Astrocyte of the hippocampus (primary cell): Measurements from ENCODE around the gene ACOT13.
"Not testable (repeated sequence)": the region's sequence is repeated elsewhere in the genome, so short reads cannot be mapped to it uniquely, and the experiment has no call there.

Experiments
- DNase-seq: peaks from one replicate; pipeline ENCODE4 v3.0.0; 2011; ENCODE audit warnings: low read depth, low spot score

Gene ACOT13

DNA sequence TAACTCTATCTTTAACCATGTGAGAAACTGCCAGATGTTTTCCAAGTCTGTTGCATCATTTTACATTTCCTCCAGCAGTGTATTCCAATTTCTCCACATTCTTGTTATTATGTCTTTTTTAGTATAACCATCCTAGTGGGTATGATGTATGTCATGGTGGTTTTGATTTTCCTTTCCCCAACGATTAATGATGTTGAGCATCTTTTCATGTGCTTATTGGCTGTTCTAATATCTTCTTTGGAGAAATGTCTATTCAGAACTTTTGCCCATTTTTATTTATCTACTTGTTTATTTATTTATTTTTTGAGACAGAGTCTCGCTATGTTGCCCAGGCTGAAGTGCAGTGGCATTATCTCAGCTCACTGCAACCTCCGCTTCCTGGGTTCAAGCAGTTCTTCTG lies 56.4 kb downstream of the ACOT13 start:
- no peak for DNase-seq

DNA sequence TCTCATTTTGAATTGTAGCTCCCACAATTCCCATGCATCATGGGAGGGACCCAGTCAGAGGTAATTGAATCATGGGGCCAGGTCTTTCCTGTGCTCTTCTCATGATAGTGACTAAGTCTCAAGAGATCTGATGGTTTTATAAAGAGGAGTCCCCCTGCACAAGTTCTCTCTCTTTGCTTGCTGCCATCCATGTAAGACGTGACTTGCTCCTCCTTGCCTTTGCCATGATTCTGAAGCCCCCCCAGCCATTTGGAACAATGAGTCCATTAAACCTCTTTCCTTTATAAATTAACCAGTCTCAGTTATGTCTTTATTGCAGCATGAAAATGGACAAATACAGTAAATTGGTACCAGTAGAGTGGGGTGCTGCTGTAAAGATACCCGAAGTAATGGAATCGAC lies 63.8 kb downstream of the ACOT13 start:
- not testable (repeated sequence) for DNase-seq

DNA sequence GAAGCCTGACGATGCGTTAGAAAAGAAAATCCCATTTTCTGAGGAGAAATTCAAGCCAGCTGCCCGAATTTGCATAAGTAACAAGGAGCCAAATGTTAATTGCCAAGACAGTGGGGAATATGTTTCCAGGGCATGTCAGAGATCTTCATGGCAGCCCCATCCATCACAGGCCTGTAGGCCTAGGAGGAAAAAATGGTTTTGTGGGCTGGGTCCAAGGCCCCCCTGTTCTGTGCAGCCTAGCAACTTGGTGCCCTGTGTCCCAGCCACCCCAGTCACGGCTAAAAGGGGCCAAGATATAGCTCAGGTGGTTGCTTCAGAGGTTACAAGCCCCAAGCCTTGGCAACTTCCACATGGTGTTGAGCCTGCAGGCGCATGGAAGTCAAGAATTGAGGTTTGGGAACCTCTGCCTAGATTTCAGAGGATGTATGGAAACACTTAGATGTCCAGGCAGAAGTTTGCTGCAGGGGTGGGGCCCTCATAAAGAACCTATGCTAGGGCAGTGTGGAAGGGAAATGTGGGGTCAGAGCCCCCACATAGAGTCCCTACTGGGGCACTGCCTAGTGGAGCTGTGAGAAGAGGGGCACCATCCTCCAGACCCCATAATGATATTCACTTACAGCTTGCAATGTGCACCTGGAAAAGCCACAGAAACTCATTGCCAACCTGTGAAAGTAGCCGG lies 64.7 kb downstream of the ACOT13 start:
- DNase-seq, result not testable (repeated sequence)

DNA sequence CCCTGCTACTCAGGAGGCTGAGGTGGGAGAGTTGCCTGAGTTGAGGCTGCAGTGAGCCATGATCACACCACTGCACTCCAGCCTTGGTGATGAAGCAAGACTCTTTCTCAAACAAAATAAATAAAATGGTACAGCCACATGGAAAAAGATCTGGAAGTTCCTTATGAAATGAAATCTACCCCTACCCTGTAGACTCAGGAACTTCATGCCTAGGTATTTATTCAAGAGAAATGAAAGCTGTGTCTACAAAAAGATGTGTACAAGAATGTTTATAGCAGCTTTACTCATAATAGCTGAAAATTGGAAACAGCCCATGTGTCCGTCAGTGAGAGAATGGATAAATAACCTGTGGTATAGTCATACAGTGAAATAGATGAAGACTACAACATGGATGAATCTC lies 67.3 kb downstream of the ACOT13 start:
- no peak for DNase-seq

DNA sequence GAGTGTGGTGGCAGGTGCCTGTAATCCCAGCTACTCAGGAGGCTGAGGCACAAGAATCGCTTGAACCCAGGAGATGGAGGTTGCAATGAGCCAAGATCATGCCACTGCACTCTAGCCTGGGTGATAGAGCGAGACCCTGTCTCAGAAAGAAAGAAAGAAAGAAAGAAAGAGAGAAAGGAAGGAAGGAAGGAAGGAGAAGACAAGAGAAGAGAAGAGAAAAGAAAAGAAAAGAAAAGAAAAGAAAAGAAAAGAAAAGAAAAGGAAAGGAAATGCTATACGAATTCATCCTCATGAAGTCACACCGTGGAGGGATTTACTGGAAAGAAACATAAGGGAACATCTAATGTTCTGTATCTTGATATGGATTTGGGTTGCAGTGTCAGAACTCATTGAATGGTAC lies 67.8 kb downstream of the ACOT13 start:
- not testable (repeated sequence) for DNase-seq

DNA sequence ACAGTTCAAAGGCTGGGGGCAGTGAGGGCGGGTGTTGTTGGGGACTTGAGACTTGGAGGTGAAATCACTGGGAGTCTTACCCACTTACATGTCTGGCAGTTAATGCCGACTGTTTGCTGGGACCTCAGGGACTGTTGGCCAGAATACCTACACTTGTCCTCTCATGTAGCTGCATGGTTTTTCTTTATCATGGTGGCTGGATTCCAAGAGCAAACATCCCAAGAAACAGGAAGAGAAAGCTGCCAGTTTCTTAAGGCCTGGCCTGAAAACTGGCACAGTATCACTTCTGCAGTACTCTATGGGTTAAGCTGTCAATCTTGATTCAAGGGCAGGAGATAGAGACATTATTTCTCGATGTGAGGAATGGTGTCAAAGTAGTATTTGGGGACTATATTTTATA lies 71.9 kb downstream of the ACOT13 start:
- DNase-seq, result peak; percentile 21

DNA sequence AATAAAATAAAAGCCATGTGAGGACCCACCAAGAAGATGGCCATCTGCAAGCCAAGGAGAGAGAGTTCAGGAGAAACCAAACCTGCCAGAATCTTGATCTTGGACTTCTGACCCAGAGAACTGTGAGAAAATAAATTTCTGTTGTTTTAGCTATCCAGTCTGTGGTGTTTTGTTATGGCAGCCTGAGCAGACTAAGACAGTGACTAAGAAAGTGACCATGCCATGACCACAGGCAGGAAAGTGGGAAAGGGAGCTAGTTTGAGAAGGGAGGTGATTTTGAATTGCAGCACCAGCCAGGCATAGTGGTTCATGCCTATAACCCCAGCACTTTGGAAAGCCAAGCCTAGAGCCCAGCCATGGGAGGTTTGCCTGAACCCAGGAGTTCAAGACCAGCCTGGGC lies 74.0 kb downstream of the ACOT13 start:
- peak; percentile 30 for DNase-seq

DNA sequence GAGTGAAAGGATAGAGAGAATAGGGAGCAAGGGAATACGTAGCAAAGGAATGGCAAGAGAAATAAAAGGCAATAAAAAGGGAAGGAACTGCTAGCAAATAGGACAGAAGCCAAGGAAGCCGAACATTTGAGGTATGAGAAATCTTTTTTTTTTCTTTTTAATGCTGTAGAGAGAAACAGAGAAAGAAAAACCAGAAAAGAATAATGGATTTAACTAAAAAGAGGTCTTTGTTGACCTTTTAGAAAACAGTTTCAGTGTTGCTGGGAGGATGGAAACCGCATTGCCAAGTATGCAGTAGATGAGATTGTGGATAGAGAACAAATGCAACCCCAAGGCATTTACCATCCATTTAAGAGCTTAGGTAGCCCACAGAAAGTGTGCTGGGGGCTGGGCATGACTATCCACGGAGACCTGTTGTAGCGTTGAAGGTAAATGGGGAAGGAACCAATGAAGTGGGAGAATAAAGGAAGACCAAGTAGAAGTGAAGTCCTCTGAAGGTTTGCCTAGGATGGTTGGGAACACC lies 75.4 kb downstream of the ACOT13 start:
- DNase-seq, result peak; percentile 18

DNA sequence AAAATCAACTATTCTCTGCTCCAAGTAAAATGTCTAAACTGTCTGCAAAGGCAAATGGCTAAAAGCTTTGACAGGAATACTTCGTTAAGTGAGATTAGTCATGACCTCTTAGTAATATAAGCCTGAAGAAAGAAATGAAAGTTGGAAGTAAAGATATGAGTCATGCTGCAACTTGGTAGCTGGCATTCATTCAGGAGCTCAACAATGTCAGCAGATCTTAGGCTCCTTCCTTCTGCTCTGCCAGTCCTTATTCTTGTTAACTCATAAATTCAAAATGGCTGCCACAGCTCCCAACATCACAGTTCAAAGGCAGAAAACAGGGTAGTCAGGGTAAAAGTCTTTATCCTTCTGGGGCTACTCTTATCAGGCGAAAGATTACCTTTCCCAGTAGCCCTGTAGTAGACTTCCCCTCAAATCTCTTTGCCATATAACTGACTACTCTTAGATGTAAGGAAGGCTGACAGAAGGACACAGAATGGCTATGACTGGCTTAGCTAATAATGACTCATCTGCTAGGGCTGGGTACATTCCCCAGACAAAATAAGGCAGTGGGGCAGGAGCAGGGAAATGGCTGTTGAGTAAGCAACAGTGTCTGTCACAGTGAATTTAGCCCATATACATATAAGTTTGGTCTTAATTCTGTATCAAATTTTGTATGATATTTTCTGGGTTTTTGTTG lies 76.5 kb downstream of the ACOT13 start:
- DNase-seq, result peak; percentile 94

DNA sequence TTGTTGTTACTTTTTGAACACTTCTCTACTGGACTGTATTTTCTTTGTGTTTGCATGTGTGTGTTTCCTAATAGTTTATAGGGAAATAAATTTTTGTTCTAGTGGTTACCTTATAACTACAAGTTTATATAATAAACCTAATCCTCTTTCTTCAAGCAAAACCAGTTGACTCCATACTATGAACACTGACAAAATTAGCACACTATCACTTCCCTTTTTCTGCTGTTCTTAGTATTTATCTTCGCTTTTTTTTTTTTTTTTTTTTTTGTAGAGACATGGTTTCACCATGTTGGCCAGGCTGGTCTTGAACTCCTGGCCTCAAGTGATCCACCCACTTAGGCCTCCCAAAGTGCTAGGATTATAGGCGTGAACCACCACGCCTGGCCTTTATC lies 77.1 kb downstream of the ACOT13 start:
- DNase-seq, result no peak

DNA sequence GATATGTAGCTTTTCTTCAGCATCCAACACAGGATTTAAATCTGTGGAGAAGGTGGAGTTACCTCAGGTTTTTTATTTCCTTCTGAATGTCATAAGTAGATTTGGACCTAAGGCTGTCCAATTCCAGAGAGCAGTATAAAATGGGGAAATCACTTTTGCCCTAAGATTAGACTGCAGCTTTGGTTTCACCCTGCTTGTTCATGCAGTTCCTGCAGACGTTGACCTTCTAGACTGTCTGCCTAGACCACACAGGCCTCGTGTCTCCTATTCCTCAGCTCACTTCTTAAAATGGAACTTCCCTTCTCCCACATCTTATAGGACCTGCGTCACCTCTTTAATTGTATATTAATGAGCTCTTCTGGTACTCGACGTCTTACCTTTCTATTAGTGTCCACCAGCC lies 78.0 kb downstream of the ACOT13 start:
- no peak for DNase-seq

DNA sequence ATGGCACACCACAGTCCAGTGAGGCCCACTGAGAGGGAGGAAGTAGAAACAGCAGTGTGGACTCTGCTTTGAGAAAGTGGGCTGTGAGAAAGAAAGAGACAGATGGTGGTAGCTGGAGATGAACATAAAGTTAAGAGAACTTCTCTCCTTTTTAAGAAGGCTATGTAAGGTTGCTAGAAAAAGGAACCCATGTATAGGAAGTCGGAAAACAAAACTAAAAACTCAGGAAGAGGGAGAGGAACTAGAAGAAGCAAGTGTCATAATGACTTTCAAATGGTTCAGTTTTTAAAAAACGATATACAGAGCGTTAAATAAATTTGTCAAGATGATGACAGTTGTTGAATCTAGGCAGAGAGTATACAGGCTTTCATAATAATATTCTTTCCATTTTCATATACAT lies 82.4 kb downstream of the ACOT13 start:
- DNase-seq, result no peak

DNA sequence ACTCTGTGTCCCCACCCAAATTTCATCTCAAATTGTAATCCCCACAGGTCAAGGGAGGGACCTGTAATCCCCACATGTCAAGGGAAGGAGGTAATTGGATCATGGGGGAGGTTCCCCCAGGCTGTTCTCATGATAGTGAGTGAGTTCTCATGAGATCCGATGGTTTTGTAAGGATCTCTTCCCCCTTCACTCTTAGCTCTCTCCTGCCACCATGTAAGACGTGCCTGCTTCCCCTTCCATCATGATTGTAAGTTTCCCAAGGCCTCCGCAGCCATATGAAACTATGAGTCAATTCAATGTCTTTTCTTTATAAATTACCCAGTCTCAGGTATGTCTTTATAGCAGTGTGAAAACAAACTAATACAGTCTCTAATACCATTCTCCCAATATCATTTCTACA lies 84.0 kb downstream of the ACOT13 start:
- not testable (repeated sequence) for DNase-seq

DNA sequence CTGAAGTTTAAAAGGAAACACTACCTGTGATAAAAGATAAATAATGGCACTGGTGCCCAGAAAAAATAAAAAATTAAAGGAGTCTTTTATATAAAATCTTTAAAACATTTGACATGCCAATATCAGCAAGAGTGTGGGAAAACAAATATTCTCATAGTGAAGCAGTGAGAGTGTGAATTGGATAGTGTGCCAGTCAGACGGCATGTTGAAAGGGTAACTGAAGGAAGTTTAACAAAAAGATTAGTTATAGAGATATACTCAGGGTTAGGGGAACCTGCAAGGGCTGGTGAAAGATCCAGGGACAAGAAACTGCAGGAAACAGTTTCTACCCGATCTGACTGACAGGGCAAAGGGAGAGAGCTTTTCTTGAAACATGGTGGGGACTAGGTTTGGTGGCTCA lies 85.6 kb downstream of the ACOT13 start:
- no peak for DNase-seq

DNA sequence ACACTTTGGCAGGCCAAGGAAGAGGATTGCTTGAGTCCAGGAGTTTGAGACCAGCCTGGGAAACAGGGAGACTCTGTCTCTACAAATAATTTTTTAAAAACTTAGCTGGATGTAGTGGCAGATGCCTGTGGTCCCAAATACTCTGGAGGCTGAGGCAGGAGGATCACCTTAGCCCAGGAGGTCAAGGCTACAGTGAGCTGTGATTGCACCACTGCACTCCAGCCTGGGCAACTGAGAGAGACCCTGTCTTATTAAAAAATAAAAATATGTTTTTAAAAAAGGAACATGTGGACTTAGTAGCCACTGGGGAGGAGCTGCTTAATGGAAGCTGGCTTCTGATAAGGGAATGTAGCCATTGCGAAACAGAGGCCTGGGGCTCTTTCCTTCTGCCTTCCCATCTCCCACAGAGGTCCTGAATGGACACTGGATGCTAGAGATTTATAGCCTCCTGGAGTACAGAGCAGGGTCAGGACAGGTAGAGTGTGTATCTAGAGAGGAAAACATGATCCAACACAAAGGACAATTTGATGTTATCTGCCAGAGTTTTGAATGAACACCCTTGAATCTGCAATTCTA lies 86.1 kb downstream of the ACOT13 start:
- DNase-seq, result no peak

DNA sequence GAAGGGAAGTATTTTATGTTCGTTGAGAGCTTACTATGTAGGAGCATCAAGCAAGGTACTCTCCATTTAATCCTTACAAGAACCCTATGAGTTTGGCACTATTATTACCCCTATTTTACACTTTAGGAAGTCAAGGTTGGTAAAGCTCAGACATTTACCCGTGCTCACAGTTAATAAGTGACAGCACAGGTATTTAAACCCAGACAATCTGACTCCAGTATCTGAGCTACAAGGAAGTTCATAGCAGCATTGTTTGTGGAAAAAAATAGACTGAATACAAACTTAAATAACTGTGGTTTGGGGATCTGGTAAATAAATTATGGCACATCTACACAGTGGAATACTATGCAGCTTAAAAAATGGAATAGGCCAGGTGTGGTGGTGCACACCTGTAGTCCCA lies 86.7 kb downstream of the ACOT13 start:
- DNase-seq, result no peak

DNA sequence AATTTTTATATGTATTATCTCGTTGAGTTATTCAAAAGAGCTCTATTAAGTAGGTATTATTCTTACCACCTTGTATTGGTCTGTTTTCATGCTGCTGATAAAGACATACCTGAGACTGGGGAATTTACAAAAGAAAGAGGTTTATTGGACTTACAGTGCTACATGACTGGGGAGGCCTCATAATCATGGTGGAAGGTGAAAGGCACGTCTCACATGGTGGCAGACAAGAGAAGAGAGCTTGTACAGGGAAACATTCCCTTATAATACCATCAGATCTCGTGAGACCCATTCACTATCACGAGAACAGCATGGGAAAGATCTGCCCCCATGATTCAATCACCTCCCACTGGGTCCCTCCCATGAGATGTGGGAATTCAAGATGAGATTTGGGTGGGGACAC lies 87.5 kb downstream of the ACOT13 start:
- not testable (repeated sequence) for DNase-seq
